NT2/D1 (cell line): ENCODE results near the gene PRDM10.

ENCODE experiments used
- SUZ12 ChIP-seq: IDR thresholded peaks from 2 replicates; pipeline ENCODE4 v1.6.1; 2011; ENCODE audit not compliant: insufficient read length, insufficient read depth; ENCODE audit errors: extremely low read depth
- YY1 ChIP-seq: IDR thresholded peaks from 2 replicates; pipeline ENCODE4 v1.6.1; 2011; ENCODE audit not compliant: insufficient read length, insufficient read depth
- ZNF274 ChIP-seq: IDR thresholded peaks from 2 replicates; pipeline ENCODE4 v1.6.1; 2011; ENCODE audit warnings: mild to moderate bottlenecking, low read depth, low read length

DNA sequence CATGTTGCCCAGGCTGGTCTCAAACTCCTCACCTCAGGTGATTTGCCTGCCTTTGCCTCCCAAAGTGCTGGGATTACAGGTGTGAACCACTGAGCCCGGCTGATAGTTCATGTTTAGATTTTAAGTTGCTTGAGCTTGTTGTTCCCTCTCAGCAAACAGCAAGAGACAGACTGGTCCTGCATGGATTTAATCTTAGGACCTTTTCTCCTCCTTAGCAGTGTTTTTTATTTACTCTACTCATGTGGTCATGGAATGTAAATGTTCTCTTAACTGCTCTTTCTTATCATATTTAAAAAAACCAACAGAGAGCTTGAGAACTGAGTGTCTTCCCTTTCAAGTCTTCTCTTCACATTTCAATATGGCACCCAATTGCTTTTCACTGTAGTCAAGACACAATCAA is 22.7 kb upstream of the PRDM10 start:
- TF ChIP-seq SUZ12 (no peak), YY1 (no peak), ZNF274 (no peak)
